ENCODE measurements around the gene KIAA0930.

DNA sequence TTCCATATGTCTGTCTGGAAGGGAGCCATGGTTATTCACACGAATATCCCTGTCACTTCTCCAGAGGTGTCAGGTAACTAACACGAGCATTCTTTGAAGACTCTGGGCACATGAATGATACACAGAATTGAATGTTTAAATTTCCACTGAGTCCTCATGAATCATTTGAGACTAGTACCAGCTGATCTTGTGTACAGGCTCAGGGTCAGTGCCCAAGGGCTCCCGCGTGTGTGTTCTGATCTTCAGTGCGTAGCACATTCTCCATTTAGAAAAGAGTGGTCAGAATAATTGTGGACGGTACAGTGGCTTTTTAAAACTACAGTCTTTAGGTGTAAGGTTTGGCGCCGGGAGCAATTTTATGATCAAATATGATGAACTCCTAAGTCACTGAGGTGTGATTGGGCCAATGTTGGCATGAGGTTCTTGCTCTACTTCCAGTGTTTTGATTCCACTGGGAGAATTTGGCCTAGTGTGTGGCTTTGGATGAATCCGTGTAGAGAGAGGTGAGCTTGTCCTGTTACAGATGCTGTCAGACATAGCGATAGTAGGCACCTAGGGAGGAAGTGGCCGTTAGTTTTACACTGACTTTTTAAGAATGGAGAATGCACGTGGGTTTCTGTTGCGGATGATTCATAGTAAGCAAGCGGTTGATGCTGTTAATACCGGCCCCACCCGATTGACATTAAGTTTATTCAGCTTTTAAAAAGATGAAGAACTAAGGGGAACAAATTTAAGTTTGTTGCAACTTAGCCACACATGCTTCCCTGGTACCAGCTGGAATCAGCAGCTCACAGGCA is 54.8 kb downstream of the KIAA0930 start:
- TF ChIP-seq, protein P1, sequence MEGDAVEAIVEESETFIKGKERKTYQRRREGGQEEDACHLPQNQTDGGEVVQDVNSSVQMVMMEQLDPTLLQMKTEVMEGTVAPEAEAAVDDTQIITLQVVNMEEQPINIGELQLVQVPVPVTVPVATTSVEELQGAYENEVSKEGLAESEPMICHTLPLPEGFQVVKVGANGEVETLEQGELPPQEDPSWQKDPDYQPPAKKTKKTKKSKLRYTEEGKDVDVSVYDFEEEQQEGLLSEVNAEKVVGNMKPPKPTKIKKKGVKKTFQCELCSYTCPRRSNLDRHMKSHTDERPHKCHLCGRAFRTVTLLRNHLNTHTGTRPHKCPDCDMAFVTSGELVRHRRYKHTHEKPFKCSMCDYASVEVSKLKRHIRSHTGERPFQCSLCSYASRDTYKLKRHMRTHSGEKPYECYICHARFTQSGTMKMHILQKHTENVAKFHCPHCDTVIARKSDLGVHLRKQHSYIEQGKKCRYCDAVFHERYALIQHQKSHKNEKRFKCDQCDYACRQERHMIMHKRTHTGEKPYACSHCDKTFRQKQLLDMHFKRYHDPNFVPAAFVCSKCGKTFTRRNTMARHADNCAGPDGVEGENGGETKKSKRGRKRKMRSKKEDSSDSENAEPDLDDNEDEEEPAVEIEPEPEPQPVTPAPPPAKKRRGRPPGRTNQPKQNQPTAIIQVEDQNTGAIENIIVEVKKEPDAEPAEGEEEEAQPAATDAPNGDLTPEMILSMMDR (IDR thresholded peaks at IDR 0.05): no peak
- no peak for TF ChIP-seq EZH2 (IDR thresholded peaks at IDR 0.05; ENCODE audit: borderline replicate concordance, insufficient read depth, low read depth, low read length, poor library complexity, severe bottlenecking)

Data from B cell (primary cell).